Measurements from ENCODE around the gene NPLOC4.

DNA sequence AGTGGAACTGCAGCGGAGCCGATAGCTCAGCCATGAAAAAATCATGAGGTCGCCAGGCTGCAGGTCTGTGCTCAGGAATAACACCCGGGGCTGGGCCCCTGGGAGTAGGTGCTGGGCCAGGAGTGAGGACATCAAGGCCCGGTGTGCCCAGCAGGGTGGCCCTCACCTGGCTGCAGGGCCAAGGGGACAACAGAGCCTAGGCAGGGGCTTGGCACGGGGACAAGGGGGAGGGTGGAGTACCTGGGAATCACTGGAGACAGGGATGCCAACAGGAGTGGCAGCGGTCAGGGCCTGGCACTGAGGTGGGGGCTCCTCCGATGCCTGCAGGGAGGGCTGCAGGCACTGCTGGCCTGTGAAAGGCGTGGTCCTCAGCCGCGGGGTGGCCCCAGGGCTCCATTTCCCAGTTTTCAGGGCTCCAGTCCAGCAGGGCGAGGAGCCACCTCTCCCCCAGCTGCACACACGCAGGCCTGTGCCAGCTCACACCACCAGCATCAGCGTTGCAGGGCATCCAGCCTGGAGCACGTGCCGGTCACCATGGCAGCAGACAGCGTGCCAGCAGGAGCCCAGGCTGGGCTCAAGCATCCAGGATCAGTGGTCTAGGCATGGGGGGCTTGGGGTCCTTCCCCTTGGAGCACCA is 113.4 kb downstream of the NPLOC4 start:
- TF ChIP-seq POLR2A (IDR thresholded peaks at IDR 0.05), result no peak
- TF ChIP-seq, protein P1, sequence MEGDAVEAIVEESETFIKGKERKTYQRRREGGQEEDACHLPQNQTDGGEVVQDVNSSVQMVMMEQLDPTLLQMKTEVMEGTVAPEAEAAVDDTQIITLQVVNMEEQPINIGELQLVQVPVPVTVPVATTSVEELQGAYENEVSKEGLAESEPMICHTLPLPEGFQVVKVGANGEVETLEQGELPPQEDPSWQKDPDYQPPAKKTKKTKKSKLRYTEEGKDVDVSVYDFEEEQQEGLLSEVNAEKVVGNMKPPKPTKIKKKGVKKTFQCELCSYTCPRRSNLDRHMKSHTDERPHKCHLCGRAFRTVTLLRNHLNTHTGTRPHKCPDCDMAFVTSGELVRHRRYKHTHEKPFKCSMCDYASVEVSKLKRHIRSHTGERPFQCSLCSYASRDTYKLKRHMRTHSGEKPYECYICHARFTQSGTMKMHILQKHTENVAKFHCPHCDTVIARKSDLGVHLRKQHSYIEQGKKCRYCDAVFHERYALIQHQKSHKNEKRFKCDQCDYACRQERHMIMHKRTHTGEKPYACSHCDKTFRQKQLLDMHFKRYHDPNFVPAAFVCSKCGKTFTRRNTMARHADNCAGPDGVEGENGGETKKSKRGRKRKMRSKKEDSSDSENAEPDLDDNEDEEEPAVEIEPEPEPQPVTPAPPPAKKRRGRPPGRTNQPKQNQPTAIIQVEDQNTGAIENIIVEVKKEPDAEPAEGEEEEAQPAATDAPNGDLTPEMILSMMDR (IDR thresholded peaks at IDR 0.05), result peak in 2 of 12 donors; percentile 6 to 14

All from heart left ventricle (tissue), 13 donors.